Right cardiac atrium (tissue), 5 donors: ENCODE data around the gene DRC7. TPM values are rescaled to one million over a fixed set of nuclear protein-coding genes. Genes with fewer than 3 reads are reported as not detected.
A peak's percentile ranks its signal among the peaks of the same experiment; 100 is the strongest.

ENCODE experiments used
- ATAC-seq, 2 donors: fragments of 200-7000 bp; cut with Tn5 transposase; one replicate each; pipeline versions ENCODE4 v1.8.0 to v1.9.1; 2020; ENCODE audit warnings: moderate library complexity in 2 of 2, mild to moderate bottlenecking in 1 of 2
- DNase-seq, 3 donors: peaks; one replicate each; pipeline ENCODE4 v3.0.0-alpha.2; 2020
- H3K27ac ChIP-seq: one replicate; pipeline ENCODE4 v1.5.1; 2013; ENCODE audit warnings: mild to moderate bottlenecking, low read length, control low read depth, moderate library complexity
- H3K27me3 ChIP-seq: one replicate; pipeline ENCODE4 v1.6.1; 2013; ENCODE audit not compliant: control insufficient read depth, insufficient read depth
- H3K4me1 ChIP-seq: one replicate; pipeline ENCODE4 v1.6.1; 2013; ENCODE audit warnings: low read length; ENCODE audit not compliant: control insufficient read depth, insufficient read depth
- H3K4me3 ChIP-seq: one replicate; pipeline ENCODE4 v1.5.1; 2013; ENCODE audit warnings: low read length, control low read depth
- H3K9me3 ChIP-seq: one replicate; pipeline ENCODE4 v1.6.1; 2013; ENCODE audit warnings: low read length; ENCODE audit not compliant: control insufficient read depth
- WGBS: extraction: QIAGEN DNeasy Blood & Tissue Kit; methylation state at CpG from one replicate; pipeline ENCODE4 v1.1.7; 2013; 5-methylcytosine and 5-hydroxymethylcytosine counted together
- intact Hi-C, 4 donors: fragments of 100-400 bp; cut with DNase I; formaldehyde crosslinking; loops; one replicate each; pipeline versions ENCODE4 v1.11.0 to v1.14.0; 2022 to 2023
- polyA plus RNA-seq: library from polyadenylated mRNA; stranded (reverse); fragments of 200-250 nt; gene quantifications from one replicate; pipeline ENCODE4 v1.2.3, GENCODE V29; 2013
- total RNA-seq, 4 donors: library from RNA; stranded (reverse); fragmentation: NEBNext Ultra II Directional; extraction: Animal tissue kit (Norgen Biotek cat#: 25700); gene quantifications; one replicate each; pipeline ENCODE4 v1.2.1, GENCODE V29; 2021
- donor health status: healthy with polysubstance abuse.
- donor health status: DM: no; HTN: yes; CAD: no.
- donor health status: DM: no; HTN: no; CAD: no.
- donor health status: DM: no; HTN: yes; CAD: no; lungs with severe emphysema.
- donor health status: DM: yes; HTN: yes; CAD: no.

Gene DRC7
- total and polyA plus RNA-seq, 5 donors = not detected

- WGBS = 40% methylated on average over 15 of the region's 15 CpGs
- intact Hi-C loops = no loop called here
- no peaks in the 10 kb centered on the region for H3K27me3 ChIP-seq
- H3K27ac ChIP-seq = no peak overlapping the region
- no peaks in the 10 kb centered on the region for H3K9me3 ChIP-seq
- DNase-seq (no peak), ATAC-seq (peak in 1 of 2 donors; percentile 16)
- no peaks in the 10 kb centered on the region for H3K4me1 ChIP-seq
- no peak overlapping the region for H3K4me3 ChIP-seq
Measured at GRCh38 chr16:57688987-57689761, 5.4 kb upstream of the DRC7 start.

GRCh38 chr16:57689762-57690558 is 4.6 kb upstream of the DRC7 start:
- 34% methylated on average over 13 of the region's 13 CpGs for WGBS
- no peaks in the 10 kb centered on the region for H3K27me3 ChIP-seq
- no peak for ATAC-seq
- H3K9me3 ChIP-seq = no peaks in the 10 kb centered on the region
- H3K4me3 ChIP-seq = no peak overlapping the region
- intact Hi-C loops = no loop called here
- DNase-seq = no peak
- H3K27ac ChIP-seq = no peak overlapping the region
- no peaks in the 10 kb centered on the region for H3K4me1 ChIP-seq

- Histone ChIP-seq H3K27me3 (no peaks in the 10 kb centered on the region), H3K4me3 (no peak overlapping the region), H3K27ac (no peak overlapping the region), H3K9me3 (no peaks in the 10 kb centered on the region), H3K4me1 (no peaks in the 10 kb centered on the region)
- WGBS = 50% methylated on average over 4 of the region's 4 CpGs
- ATAC-seq = no peak
- intact Hi-C loops = no loop called here
- DNase-seq = no peak
Measured at GRCh38 chr16:57690782-57691471, 3.7 kb upstream of the DRC7 start.

- ATAC-seq = no peak
- H3K4me1 ChIP-seq = no peaks in the 10 kb centered on the region
- no peaks in the 10 kb centered on the region for H3K27me3 ChIP-seq
- no peaks in the 10 kb centered on the region for H3K9me3 ChIP-seq
- no peak overlapping the region for H3K27ac ChIP-seq
- no peak for DNase-seq
- no peak overlapping the region for H3K4me3 ChIP-seq
- WGBS = 69% methylated on average over 2 of the region's 2 CpGs
- intact Hi-C loops = no loop called here
Measured at GRCh38 chr16:57692636-57693035, 2.0 kb upstream of the DRC7 start.

- Histone ChIP-seq H3K4me1 (no peaks in the 10 kb centered on the region), H3K27me3 (no peaks in the 10 kb centered on the region), H3K27ac (no peak overlapping the region), H3K9me3 (no peaks in the 10 kb centered on the region), H3K4me3 (no peak overlapping the region)
- intact Hi-C loops = no loop called here
- DNase-seq = no peak
- WGBS = 74% methylated on average over 4 of the region's 4 CpGs
- no peak for ATAC-seq
Measured at GRCh38 chr16:57693550-57693949, 1.1 kb upstream of the DRC7 start.

GRCh38 chr16:57694231-57694724 is 328 bp upstream of the DRC7 start:
- intact Hi-C loops = no loop called here
- Histone ChIP-seq H3K27ac (no peak overlapping the region), H3K4me3 (no peak overlapping the region)

GRCh38 chr16:57695680-57696069 is 1.1 kb downstream of the DRC7 start:
- Histone ChIP-seq H3K27me3 (no peaks in the 10 kb centered on the region), H3K4me1 (no peaks in the 10 kb centered on the region), H3K9me3 (no peaks in the 10 kb centered on the region), H3K4me3 (no peak overlapping the region), H3K27ac (no peak overlapping the region)
- DNase-seq (no peak), ATAC-seq (no peak)
- WGBS = 78% methylated on average over 5 of the region's 5 CpGs
- intact Hi-C loops = no loop called here

More at GRCh38 chr16:57694231-57694724, 328 bp upstream of the DRC7 start:
- H3K9me3 ChIP-seq = no peaks in the 10 kb centered on the region
- WGBS = 66% methylated on average over 10 of the region's 10 CpGs
- ATAC-seq (no peak), DNase-seq (no peak)
- no peaks in the 10 kb centered on the region for H3K27me3 ChIP-seq
- no peaks in the 10 kb centered on the region for H3K4me1 ChIP-seq

- Histone ChIP-seq H3K27ac (no peak overlapping the region), H3K4me1 (no peaks in the 10 kb centered on the region), H3K9me3 (no peaks in the 10 kb centered on the region), H3K4me3 (no peak overlapping the region), H3K27me3 (no peaks in the 10 kb centered on the region)
- no peak for DNase-seq
- intact Hi-C loops = no loop called here
- ATAC-seq = no peak
- WGBS = 92% methylated on average over 7 of the region's 7 CpGs
Measured at GRCh38 chr16:57696240-57696639, 1.6 kb downstream of the DRC7 start.

- Histone ChIP-seq H3K27ac (no peak overlapping the region), H3K9me3 (no peaks in the 10 kb centered on the region), H3K4me3 (no peak overlapping the region), H3K27me3 (no peaks in the 10 kb centered on the region), H3K4me1 (no peaks in the 10 kb centered on the region)
- 93% methylated on average over 17 of the region's 17 CpGs for WGBS
- intact Hi-C loops = no loop called here
- DNase-seq = no peak
- ATAC-seq = no peak
Measured at GRCh38 chr16:57697896-57698537, 3.4 kb downstream of the DRC7 start.

- Histone ChIP-seq H3K4me1 (no peaks in the 10 kb centered on the region), H3K9me3 (no peaks in the 10 kb centered on the region), H3K4me3 (no peak overlapping the region), H3K27me3 (no peaks in the 10 kb centered on the region), H3K27ac (no peak overlapping the region)
- WGBS = 88% methylated on average over 16 of the region's 16 CpGs
- ATAC-seq (no peak), DNase-seq (no peak)
- intact Hi-C loops = no loop called here
Measured at GRCh38 chr16:57698812-57699405, 4.3 kb downstream of the DRC7 start.
